NCI-H187 treated with DMSO at 0.1 percent for 48 hours (cell line): Measurements from ENCODE around the gene LRRTM4.
A peak's percentile ranks its signal among the peaks of the same experiment; 100 is the strongest.
"Not testable (repeated sequence)": the region's sequence is repeated elsewhere in the genome, so short reads cannot be mapped to it uniquely, and the experiment has no call there.

Source experiments
- DNase-seq: peaks from one replicate; lab custom pipeline; 2025; lab: John Stamatoyannopoulos, UW

LRRTM4 gene

DNA sequence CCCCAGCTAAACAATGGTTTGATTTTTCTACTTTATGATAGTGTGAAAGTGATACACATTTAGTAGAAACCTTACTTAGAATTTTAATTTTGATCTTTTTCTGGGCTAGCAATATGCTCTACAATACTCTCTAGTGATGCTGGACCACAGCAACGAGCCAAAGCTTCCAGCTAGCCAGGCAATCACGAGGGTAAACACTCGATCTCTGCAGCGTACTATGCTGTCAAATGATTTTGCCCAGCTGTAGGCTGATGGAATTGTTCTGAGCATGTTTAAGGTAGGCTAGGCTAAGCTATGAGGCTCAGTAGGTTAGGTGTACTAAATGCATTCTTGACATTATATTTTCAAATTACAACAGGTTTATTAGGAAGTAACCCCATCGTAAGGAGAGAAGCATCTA is 207.5 kb downstream of the LRRTM4 start:
- DNase-seq, result no peak

DNA sequence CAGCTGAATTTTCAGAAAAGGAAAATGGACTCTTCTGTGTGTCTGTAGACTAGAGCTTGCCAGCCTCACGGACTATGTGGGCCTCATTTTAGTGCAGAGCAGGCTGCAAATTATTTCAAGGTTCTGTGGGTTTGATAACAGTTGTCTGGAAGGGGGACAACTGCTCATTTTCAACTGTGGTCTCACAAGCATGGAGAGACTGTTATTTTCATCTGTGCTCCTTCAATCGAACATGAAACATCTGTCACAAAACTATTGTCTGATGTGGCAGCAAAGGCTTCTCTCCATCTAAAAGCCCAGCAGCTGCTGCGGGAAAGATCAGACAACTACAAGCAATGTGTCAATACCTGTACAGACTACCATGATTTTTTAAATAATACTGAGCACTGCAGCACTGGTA is 211.8 kb downstream of the LRRTM4 start:
- DNase-seq, result no peak

DNA sequence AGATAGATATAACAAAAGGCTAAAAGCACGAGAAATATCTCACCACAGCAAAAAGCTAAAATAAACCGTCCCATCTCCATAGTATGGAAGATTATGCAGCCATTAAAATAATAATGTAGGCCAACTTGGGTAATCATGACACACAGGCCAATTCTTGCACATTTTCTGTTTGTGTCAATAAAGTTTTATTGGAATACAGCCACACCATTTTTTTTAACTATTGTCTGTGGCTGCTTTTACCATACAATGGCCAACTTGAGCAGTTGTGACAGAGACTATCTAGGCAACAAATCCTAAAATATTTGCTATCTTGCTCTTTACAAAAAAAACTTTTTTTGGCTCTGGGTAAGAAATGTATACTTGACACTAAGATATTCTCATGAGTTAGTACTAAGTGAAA is 212.5 kb downstream of the LRRTM4 start:
- DNase-seq, result no peak

DNA sequence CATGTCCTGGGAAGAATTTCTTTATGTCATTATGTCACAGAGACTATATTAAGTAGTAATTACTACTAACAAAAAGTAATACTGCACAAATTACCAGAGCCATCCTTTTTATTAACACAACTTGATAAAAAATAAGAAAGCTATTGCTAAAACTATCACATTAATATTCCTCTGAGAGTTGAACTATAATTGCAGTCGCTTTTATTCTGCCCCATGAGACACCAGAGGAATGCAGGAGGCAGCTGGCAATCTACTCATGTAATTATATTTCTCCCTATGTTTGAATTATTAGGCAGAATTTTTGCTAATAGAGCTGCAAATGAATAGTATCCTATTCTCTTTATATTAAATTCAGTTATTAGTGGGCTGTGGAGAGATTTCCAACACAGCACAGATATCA is 220.7 kb downstream of the LRRTM4 start:
- DNase-seq, result no peak

DNA sequence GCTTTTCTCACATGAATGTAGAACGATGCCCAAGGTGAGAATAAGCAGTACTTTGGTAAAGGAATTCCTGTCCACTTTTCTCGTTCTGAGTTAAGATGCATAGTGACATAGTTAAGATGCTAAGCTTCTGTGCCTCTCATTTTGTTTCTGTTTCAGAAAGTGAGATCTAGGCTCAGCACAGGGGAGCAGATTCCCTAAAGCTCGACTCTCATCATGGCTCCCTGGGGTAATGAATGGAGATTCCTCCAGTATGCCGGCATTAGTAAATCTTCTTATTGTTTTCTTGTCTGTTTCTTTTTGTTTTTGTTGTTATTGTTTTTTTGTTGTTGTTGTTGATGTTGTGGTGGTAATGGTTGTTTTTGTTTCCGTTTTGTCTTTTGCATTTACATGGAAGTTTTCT is 225.4 kb downstream of the LRRTM4 start:
- DNase-seq, result no peak

DNA sequence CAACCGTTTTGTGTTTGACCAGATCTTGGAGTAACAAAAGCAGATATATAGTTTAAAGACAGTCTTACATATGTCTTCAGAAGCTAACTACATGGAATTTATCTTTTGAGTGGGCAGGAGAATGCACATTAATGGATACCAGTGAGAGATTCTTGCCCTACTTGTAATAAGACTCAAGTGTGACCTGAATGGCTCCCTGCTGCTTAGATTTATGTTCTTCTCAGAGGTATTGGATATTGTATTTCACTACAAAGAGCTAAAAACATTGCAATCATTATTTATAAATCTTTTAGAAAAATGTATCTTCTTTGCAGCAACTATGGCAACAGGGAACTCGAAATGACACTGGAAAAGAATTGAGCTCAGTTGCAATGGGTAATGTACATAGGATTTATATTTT is 227.7 kb downstream of the LRRTM4 start:
- peak; percentile 27 for DNase-seq

DNA sequence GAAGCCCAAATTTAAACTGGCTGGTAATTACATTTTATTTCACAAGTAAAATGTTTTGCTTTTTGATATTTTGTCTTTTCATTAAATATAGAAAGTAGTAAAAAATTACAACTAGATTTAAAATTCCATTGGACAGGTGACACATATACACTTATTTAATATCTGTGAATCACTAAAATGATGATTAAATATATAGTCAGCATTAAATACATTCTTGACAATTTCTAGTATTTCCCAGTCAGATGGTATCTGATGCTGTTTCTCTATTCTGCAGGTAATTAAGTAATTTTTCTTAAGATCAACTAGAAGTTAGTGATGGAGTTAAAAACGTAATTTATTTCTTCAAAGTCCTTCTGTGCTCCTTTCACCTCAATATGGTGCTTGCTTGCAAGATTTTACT is 237.8 kb downstream of the LRRTM4 start:
- DNase-seq, result no peak

DNA sequence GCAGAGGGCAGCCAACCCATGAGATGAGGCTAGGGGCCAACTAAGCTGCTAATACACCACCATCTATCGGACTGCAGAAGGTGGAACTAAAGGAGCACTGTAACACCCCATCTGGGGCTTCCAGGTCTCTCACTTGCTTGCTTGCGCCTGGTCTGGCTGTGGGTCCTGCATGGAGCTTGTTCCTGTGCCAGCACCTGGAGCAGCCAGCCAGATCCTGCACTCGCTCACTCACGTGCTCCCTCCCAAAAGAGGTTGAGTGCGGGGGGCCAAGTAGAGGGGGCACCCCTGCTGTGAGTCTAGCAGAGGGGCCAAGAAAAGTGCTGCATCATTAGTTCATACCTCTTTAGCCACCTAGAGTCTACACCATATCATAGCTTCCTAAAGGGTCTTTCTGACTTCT is 250.9 kb downstream of the LRRTM4 start:
- DNase-seq, result no peak

DNA sequence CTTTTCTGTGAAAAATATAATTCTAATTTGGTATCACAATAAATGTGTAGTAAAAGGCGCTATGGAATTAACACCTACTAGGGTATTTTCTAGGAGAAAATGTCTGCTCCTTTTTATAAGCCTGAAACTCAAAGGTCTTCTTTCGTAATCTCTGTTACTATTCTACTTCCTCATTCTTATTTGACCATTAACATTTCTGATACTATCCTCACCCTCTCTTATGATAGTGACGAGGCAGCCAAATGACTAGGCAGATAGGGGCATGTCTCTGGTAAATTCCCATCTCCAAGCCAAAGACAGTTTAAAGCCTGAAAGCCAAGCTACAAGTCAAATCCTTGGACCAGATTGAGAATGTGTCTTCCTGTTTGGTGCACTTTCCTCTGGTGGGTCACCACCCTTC is 251.7 kb downstream of the LRRTM4 start:
- DNase-seq, result no peak

DNA sequence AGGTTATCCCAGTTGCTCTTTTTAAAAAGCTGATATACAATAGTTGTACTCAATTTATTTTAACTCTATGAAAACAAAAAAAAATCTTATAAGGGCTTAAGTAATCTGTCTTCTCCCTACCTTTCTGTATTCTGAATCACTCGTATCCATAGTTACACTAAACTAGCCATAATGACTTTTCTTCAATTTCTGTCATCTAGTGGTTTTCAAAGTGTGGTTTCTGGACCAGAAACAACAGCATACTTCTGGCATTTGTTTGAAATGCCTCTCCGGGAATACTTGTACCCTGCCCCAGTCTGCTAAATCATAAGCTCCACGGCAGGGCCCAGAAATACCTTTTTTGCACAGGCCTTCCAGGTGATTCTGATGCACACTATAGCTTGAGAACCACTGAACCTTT is 253.6 kb downstream of the LRRTM4 start:
- no peak for DNase-seq

DNA sequence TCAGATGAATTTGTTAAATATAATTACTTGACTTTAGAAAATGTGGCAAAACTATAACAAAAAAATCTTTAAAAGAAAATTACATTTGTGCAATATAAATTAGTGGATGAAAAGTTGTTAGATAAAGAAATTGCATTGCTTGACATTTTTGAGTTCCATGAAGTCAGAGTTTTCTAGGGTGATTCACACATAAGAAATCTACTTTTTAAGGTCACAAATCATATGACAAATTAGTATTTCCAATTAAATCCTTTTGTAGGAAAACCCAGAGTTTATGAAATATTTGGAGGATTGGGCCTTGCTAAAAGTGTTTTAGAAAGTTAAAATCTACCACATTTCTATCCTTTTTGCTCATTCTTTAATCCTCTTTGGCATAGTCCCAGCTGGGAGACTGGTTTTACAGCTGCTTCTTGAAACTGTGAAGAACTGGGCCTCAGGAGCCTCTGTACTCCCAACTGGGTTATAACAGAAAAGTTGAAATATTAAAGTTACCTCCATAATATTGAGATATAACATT is 289.2 kb downstream of the LRRTM4 start:
- DNase-seq, result no peak

DNA sequence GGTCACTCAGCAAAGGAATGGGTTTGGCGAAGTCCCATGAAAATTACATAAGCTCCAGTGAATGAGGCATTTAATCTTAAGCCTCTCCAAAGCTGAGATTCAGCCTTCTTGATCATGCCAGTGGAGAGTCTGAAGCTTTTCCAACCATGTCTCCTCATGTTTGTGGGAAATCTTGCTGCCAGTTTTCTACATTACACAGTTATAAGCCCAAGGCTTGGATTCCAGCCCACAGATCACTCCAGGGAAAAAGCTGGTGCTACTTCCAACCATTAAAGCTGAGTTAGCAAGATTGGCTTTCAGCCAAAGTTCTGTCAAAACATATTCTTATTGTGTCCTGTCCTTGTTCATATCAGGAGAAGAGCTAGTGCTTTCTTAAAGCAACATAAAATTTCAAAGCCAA is 293.8 kb downstream of the LRRTM4 start:
- DNase-seq, result no peak

DNA sequence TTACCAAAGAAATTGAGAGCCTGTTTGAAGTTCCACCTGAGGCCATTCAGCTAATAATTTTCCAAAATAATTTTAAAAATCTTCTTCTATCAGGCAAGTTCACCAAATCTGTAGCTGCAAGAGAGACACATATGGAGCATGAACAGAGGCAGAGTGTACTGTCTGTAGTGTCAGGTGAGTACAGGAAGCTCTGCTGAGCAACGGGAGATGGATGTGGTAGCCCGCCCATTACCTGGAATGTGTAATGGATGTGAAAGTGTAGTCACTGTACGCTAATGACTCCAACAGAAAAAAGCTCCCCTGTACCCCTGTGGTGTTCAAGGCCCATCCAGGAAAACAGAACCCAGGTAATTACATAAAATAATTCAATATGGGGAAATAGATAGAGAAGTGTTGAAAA is 311.5 kb downstream of the LRRTM4 start:
- no peak for DNase-seq

DNA sequence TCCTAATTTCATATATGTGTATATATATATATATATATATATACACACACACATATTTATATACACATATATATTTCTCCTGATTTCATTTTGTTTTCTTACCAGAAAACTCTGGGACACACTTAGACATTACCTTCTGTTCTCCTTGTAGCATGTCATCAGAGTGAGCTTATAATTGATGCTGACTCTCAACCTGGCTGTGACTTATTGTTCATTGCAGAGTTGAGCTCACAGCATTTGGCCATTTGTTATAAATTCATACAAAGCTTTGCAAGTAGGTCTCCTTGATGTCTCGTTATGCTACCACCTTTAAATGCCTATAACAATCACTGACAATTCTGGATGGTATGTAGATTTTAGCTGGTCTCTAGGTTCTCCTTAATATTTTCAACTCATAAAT is 314.8 kb downstream of the LRRTM4 start:
- no peak for DNase-seq

DNA sequence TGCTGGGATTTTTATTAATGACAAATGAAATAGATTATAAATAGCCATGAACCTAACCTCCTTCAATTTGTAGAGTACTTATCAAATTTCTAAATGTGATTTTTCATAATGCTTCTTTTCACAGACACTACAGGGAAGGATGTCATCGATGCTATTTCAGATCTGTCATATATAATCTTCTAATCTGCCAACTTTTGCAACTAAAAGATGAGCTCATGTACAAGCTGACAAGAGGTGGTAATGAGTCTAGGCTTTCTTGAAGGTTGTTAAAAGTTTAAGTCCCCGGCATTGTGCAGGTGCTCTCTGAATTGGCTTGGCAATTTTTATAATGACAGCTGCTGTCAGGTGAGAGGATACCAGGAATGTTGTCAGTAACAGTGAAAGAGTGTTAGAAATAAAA is 320.4 kb downstream of the LRRTM4 start:
- no peak for DNase-seq

DNA sequence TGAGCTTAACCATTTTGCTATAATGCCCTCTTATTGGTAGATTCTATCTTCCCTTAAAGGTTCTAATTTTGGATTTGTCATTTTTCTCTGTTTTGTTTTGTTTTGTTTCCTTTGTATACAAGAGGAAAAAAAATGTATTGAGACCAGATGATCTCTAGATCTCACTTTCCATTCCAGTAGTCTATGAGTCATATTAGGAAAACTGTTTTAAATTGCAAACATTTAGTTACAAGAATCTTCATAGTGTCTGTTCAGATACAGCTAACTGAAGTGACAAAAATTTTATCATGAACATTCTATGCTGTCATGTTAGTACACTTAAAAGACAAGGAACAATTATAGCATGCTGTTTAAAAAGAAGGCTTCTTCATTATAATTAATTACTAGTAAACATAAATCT is 322.8 kb downstream of the LRRTM4 start:
- no peak for DNase-seq

DNA sequence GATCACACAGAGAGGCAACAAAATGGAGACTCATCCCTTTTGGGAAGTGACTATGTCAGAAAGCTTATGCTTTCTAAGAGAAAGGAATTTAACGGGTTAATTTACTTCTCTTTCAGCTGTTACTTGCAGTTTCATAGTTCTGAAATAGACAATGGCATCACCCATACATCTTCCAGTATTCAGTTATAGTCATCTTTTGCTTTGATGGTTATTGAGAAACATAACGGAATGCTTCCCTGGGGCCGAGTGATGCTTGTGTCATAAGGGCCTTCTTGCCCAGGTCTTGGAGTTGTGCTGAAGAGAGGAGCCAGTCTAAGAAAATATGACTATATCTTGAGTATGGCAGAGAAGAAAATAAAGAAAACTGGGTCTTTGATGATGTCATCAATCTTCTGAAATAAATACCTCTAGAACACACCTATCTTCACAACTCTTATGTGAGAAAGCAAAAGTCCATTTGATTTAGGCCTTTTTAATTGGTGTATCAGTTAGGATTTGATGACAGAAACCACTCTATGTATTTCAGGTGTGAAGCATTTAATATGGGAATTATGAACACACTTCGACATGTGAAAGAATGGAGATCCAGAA is 328.2 kb downstream of the LRRTM4 start:
- DNase-seq, result no peak

DNA sequence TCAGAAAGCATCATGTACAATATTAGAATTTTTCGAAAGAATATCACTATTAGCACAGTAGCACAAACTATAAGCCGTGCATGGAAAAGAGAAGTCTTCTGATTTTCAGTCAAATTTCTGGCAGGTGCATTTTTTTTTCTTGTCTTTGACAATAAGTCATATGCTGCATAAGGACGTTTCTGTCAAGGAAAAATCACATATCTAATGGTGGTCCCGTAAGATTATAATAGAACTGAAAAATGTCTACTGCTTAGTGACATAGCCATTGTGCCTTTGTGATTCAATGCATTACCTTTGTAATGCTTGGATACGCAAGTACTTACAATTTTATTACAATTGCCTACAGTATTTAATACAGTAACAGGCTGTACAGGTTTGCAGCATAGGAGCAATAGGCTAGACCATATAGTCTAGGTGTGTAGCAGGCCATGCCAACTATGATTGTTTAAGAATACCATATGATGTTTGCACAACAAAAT is 329.3 kb downstream of the LRRTM4 start:
- no peak for DNase-seq

DNA sequence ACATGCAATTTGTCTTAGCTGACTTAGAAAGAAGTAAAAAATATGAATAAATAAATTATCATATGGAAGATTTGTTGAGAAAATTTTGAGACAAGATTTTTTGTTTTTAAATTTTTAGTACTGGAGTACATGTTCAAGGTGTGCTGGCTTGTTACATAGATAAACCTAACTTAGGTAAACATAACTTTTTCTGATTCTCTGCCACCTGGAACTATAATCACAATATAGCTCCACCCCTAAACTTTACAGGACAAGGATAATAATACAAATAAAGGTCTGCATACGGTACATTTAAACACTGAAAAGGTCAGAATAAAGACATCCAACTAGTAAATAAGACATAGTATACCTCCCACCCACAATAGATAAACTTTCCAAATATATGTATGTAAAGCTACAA is 330.5 kb downstream of the LRRTM4 start:
- DNase-seq, result no peak

DNA sequence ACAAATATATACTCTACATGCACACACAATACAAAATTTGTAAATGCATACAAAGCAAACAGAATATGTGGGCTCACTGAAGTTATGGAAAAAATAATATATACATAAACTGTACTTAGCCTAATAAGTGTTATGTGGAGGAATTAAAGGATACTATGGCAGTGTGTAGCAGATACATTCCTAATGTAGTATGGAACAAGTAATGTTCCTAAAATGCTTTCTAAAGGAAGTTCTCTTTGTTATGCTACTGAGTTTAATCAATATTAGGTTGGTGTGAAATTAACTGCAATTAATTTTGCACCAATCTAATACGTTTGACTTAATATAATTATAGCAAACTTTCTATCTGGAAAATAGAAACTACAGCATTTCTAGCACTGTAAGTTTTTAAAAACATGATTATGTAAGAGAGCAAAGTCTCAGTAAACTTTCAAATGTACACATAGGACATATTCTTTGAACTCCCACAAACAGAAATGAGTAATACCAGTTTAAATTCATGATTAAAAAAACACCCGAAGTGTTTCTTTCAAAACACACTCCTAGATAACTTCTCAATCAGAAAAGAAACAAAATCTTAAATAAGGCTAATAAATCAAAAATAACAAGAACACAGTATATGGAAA is 331.3 kb downstream of the LRRTM4 start:
- DNase-seq, result no peak

DNA sequence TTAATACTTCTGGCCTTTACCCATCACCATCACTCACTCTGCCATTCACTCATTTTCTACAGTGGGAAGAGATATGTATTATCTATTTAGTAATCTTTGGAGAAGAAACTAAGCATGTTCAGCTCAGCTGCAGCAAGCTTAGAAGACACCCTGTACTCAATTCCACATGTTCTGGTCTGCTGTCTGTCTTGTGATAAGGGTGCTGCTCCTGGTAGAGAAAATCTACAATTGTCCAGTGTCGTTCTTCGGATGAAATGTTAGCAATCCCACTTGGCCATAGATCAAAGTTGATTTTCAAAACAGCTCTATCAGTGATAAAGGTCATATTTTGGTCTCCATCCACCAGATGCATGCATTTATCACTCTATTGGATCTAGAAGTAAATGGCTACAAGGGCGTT is 337.1 kb downstream of the LRRTM4 start:
- no peak for DNase-seq

DNA sequence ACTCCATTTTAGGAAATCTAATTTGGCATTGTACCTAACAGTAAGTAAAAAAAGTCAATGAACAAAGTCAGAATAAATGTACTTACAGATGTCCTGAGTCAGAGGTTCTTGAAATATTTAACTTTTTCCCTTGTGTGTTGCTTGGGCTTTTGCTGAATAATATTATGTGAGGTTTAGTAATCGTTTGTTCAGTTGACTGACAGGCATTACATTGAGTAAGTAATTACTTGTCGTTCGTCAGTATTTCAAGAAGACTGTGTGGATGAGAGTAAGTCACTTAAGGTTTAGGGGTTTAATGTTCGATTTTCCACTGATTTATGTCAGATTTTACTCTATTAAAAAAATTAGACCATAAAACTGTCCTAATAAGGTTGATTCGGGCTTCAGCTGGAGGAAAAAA is 342.9 kb downstream of the LRRTM4 start:
- no peak for DNase-seq

DNA sequence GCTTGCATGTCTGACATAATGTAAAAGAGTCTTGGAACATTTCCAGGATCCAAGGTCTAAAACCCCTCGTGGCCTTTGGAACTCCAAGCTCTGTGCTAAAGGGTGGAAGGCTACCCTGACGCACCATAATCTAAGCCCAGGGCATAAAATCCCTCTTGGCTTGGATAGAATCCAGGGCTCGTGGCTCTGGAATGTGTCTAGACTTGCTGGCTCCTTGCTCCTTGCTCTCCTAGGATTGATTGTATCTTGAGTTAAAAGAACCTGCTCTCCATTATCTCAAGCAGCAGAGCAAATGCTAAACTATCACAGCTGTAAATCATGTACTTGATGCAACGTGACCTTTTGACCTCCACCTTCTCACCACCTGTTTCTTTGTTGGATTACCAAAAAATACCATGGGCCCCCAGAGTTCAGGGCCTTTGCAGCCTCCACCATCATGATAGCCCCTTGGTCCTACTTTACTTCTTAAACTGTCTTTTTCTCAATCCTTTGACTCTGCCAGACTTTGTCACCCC is 346.9 kb downstream of the LRRTM4 start:
- not testable (repeated sequence) for DNase-seq

DNA sequence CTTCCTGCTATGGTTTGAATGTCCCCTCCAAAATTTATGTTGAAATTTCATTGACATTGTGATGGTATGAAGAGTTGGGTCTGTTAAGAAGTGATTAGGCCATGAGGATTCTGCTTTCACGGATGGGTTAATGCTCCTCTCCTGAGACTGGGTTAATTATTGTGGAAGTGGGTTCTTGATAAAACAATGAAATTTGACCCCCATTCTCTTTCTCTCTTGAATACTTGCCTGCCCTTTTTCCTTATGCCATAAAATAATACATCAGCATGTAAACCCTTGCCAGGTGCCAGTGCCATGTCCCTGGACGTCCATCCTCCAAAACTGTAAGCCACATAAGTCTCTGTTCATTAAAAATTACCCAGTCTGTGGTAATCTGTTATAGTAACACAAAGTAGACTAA is 352.8 kb downstream of the LRRTM4 start:
- no peak for DNase-seq
